HL-60 (cell line): ENCODE results near the gene ADAMTSL5.

Source experiments
- GABPA ChIP-seq: IDR thresholded peaks from 2 replicates; pipeline ENCODE4 v1.6.1; 2012; ENCODE audit warnings: low read depth
- POLR2AphosphoS5 ChIP-seq: IDR thresholded peaks from 2 replicates; pipeline ENCODE4 v1.6.1; 2012; ENCODE audit warnings: low read depth
- REST ChIP-seq: IDR thresholded peaks from 2 replicates; pipeline ENCODE4 v1.6.1; 2012; ENCODE audit warnings: low read depth; ENCODE audit not compliant: insufficient replicate concordance
- SPI1 ChIP-seq: IDR thresholded peaks from 2 replicates; pipeline ENCODE4 v1.6.1; 2012; ENCODE audit warnings: low read depth, mild to moderate bottlenecking, borderline replicate concordance
- TF ChIP-seq, protein P1 (sequence below): IDR thresholded peaks from one replicate; pipeline ENCODE4 v1.5.1; 2011; ENCODE audit warnings: low read length, control low read depth, inconsistent platforms; ENCODE audit not compliant: insufficient read depth

GRCh38 chr19:1501200-1501595 lies 11.6 kb downstream of the ADAMTSL5 start:
- TF ChIP-seq, protein P1, sequence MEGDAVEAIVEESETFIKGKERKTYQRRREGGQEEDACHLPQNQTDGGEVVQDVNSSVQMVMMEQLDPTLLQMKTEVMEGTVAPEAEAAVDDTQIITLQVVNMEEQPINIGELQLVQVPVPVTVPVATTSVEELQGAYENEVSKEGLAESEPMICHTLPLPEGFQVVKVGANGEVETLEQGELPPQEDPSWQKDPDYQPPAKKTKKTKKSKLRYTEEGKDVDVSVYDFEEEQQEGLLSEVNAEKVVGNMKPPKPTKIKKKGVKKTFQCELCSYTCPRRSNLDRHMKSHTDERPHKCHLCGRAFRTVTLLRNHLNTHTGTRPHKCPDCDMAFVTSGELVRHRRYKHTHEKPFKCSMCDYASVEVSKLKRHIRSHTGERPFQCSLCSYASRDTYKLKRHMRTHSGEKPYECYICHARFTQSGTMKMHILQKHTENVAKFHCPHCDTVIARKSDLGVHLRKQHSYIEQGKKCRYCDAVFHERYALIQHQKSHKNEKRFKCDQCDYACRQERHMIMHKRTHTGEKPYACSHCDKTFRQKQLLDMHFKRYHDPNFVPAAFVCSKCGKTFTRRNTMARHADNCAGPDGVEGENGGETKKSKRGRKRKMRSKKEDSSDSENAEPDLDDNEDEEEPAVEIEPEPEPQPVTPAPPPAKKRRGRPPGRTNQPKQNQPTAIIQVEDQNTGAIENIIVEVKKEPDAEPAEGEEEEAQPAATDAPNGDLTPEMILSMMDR = no peak
- TF ChIP-seq POLR2AphosphoS5 (no peak), REST (no peak), GABPA (no peak), SPI1 (no peak)
